Caki2 (cell line): ENCODE data around the gene LPP. TPM values are rescaled to one million over a fixed set of nuclear protein-coding genes. Genes with fewer than 3 reads are reported as not detected.
"Not testable (repeated sequence)": the region's sequence is repeated elsewhere in the genome, so short reads cannot be mapped to it uniquely, and the experiment has no call there.

Source experiments
- DNase-seq: peaks from one replicate; pipeline ENCODE4 v3.0.0-alpha.2; 2015; ENCODE audit warnings: low read depth
- in situ Hi-C: cut with HindIII; loops from 2 replicates; pipeline ENCODE4 v1.10.0; 2016; ENCODE audit warnings: low sequenced_read_pairs, low pct_unique_long_range_greater_than_20kb, mixed read lengths
- total RNA-seq: library from RNA; depleted of rRNA; stranded (reverse); fragments of >200 nt; shearing (Covaris generic); gene quantifications from 2 replicates; pipeline ENCODE4 v1.2.3, GENCODE V29; 2014; ENCODE audit warnings: low replicate concordance

Gene LPP
- total RNA-seq, 1 experiment from 2014 or later: 9.2 TPM

- in situ Hi-C loops: no loop called here
- DNase-seq: no peak
Measured at GRCh38 chr3:188605905-188606304, 451.9 kb downstream of the LPP start.

- DNase-seq: no peak
- in situ Hi-C loops: no loop called here
Measured at GRCh38 chr3:188607805-188608315, 453.9 kb downstream of the LPP start.

- DNase-seq: no peak
- in situ Hi-C loops: no loop called here
Measured at GRCh38 chr3:188608401-188608800, 454.4 kb downstream of the LPP start.

GRCh38 chr3:188613721-188614120, 459.8 kb downstream of the LPP start:
- DNase-seq, in situ Hi-C loops: not testable (repeated sequence)

GRCh38 chr3:188617270-188617669, 463.3 kb downstream of the LPP start:
- in situ Hi-C loops: no loop called here
- no peak for DNase-seq

GRCh38 chr3:188617988-188618701, 464.2 kb downstream of the LPP start:
- in situ Hi-C loops: no loop called here
- DNase-seq: no peak

- no peak for DNase-seq
- in situ Hi-C loops: no loop called here
Measured at GRCh38 chr3:188620752-188621151, 466.8 kb downstream of the LPP start.

GRCh38 chr3:188624384-188624783, 470.4 kb downstream of the LPP start:
- in situ Hi-C loops: no loop called here
- no peak for DNase-seq

GRCh38 chr3:188624828-188625227, 470.9 kb downstream of the LPP start:
- in situ Hi-C loops: no loop called here

GRCh38 chr3:188627652-188628051, 473.7 kb downstream of the LPP start:
- in situ Hi-C loops: no loop called here
- DNase-seq: peak; percentile 50

More at GRCh38 chr3:188624828-188625227, 470.9 kb downstream of the LPP start:
- DNase-seq: no peak

GRCh38 chr3:188631291-188632010, 477.5 kb downstream of the LPP start:
- DNase-seq: no peak
- in situ Hi-C loops: no loop called here

GRCh38 chr3:188633206-188633605, 479.2 kb downstream of the LPP start:
- in situ Hi-C loops: no loop called here
- DNase-seq: no peak

GRCh38 chr3:188634285-188634684, 480.3 kb downstream of the LPP start:
- in situ Hi-C loops: no loop called here
- no peak for DNase-seq

- in situ Hi-C loops: no loop called here
- no peak for DNase-seq
Measured at GRCh38 chr3:188635258-188636042, 481.5 kb downstream of the LPP start.

- DNase-seq, in situ Hi-C loops: not testable (repeated sequence)
Measured at GRCh38 chr3:188636292-188636691, 482.3 kb downstream of the LPP start.

GRCh38 chr3:188641076-188641475, 487.1 kb downstream of the LPP start:
- in situ Hi-C loops: no loop called here
- no peak for DNase-seq

- no peak for DNase-seq
- in situ Hi-C loops: no loop called here
Measured at GRCh38 chr3:188643736-188644135, 489.8 kb downstream of the LPP start.

GRCh38 chr3:188646592-188646991, 492.6 kb downstream of the LPP start:
- in situ Hi-C loops: no loop called here

GRCh38 chr3:188647237-188647636, 493.3 kb downstream of the LPP start:
- DNase-seq: no peak
- in situ Hi-C loops: no loop called here

More at GRCh38 chr3:188646592-188646991, 492.6 kb downstream of the LPP start:
- no peak for DNase-seq
